Cardiac muscle cell (in vitro differentiated cells and primary cell): ENCODE data around the gene RGS13. TPM values are rescaled to one million over a fixed set of nuclear protein-coding genes. Genes with fewer than 3 reads are reported as not detected.

Experiments
- DNase-seq, 2 donors: peaks; one replicate each; pipeline versions ENCODE4 v3.0.0 to v3.0.0-alpha.2; 2010 to 2017; ENCODE audit warnings: low read depth in 1 of 2, low spot score in 1 of 2
- H3K27ac ChIP-seq: fragments of 200-600 bp; sonication (generic); 2 replicates; pipeline ENCODE4 v1.5.1; 2016
- H3K27me3 ChIP-seq: fragments of 200-600 bp; sonication (generic); 2 replicates; pipeline ENCODE4 v1.6.0; 2016; ENCODE audit warnings: control low read depth
- H3K36me3 ChIP-seq: fragments of 200-600 bp; sonication (generic); 2 replicates; pipeline ENCODE4 v1.5.1; 2016; ENCODE audit warnings: control low read depth
- H3K4me1 ChIP-seq: fragments of 200-600 bp; sonication (generic); 2 replicates; pipeline ENCODE4 v1.8.1; 2017; ENCODE audit warnings: low read depth, mild to moderate bottlenecking, mixed run types
- H3K4me3 ChIP-seq: fragments of 200-600 bp; sonication (generic); 2 replicates; pipeline ENCODE4 v1.5.1; 2016; ENCODE audit warnings: mild to moderate bottlenecking
- H3K9me3 ChIP-seq: fragments of 200-600 bp; sonication (generic); 2 replicates; pipeline ENCODE4 v1.5.1; 2017; ENCODE audit warnings: low read depth, mild to moderate bottlenecking, control low read depth
- polyA plus RNA-seq: library from polyadenylated mRNA; unstranded; fragments of >200 nt; fragmentation: Nextera tagmentation; extraction: Ambion mirVana; gene quantifications from 2 replicates; pipeline ENCODE4 v1.2.1, GENCODE V29; 2016
- total RNA-seq: library from RNA; depleted of rRNA; stranded (reverse); fragments of >200 nt; gene quantifications from 2 replicates; pipeline ENCODE4 v1.2.3, GENCODE V29; 2016
- TF ChIP-seq, protein P1 (sequence below): IDR thresholded peaks from 2 replicates; pipeline ENCODE4 v1.5.1; 2012; ENCODE audit warnings: low read depth, mild to moderate bottlenecking, low read length

The RGS13 gene
- total and polyA plus RNA-seq, 2 experiments from 2014 or later = 1.3 to 4.8 TPM

DNA sequence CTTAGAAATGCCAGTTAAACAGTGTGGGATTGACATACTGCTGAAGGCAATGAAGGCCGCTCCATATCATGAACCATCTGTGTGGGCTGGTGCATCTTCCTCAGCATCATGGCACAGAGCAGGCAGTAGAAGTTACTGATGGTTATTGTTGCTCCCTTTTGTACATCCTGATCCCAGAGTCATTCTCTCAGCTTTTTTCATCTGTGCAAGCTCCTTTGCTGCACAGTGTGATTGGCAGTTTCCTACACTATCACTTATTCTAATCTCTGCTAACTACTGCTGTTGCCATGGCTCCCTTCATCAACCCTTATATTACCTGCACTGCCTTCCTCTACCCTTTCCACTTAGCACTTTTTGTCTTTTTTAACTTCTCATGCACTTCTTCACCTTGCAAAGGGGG, 16.2 kb downstream of the RGS13 start:
- Histone ChIP-seq H3K36me3 (no peaks in the 10 kb centered on the region), H3K4me1 (no peaks in the 10 kb centered on the region), H3K27ac (no peak overlapping the region), H3K4me3 (no peak overlapping the region), H3K9me3 (no peaks in the 10 kb centered on the region), H3K27me3 (no peaks in the 10 kb centered on the region)
- TF ChIP-seq, protein P1, sequence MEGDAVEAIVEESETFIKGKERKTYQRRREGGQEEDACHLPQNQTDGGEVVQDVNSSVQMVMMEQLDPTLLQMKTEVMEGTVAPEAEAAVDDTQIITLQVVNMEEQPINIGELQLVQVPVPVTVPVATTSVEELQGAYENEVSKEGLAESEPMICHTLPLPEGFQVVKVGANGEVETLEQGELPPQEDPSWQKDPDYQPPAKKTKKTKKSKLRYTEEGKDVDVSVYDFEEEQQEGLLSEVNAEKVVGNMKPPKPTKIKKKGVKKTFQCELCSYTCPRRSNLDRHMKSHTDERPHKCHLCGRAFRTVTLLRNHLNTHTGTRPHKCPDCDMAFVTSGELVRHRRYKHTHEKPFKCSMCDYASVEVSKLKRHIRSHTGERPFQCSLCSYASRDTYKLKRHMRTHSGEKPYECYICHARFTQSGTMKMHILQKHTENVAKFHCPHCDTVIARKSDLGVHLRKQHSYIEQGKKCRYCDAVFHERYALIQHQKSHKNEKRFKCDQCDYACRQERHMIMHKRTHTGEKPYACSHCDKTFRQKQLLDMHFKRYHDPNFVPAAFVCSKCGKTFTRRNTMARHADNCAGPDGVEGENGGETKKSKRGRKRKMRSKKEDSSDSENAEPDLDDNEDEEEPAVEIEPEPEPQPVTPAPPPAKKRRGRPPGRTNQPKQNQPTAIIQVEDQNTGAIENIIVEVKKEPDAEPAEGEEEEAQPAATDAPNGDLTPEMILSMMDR = no peak
- DNase-seq = no peak

DNA sequence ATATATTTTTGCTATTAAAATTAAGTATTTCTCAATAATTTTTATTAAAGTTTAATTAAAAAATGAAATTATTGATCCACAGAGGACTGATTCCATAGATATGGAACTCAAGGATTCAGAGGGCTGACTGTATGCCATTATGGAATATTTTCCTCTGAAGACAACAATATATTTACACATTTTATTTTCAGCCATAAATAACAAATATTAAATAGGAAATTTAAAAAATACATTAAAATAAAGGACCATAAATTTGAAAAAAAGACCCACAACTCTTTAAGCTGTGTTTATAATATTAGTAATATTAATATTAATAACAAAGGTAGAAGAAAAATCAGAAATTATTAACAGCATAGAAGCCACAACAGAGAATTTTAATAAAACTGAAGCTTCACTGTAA, 18.2 kb downstream of the RGS13 start:
- no peaks in the 10 kb centered on the region for H3K36me3 ChIP-seq
- no peaks in the 10 kb centered on the region for H3K9me3 ChIP-seq
- H3K27me3 ChIP-seq = no peaks in the 10 kb centered on the region
- no peaks in the 10 kb centered on the region for H3K4me1 ChIP-seq
- no peak overlapping the region for H3K27ac ChIP-seq
- TF ChIP-seq, protein P1 = no peak
- DNase-seq = no peak
- no peak overlapping the region for H3K4me3 ChIP-seq

DNA sequence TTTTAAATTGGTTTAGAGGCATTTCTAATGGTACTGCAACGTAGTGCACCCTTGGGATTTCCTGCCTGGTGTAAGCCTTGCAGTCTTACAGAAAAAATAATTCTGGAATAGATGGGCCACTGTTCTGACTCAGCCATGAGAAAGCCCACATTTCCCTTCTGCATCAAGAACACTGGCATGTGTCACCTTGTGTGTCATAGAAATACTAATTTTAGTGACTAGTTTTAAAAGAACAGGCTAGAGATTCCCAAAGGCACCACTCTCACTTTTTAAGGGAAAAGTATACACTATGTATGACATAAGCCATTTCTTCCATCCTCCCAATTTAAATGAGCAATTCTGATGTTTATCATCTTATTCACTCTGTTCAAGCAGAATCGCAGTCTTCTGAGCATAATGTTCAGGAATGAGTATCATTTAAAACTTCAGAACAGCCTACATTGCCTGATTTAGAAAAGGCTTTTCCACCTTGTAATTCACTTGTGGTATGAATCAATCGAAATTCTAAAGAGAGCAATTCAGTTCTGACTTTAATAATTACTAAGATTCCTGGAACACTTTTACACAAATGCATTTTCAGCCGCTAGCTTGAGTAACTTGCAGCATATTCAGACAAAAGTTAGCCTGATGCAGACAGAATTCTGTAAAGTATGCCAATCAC, 18.8 kb downstream of the RGS13 start:
- Histone ChIP-seq H3K36me3 (no peaks in the 10 kb centered on the region), H3K9me3 (no peaks in the 10 kb centered on the region), H3K4me3 (no peak overlapping the region), H3K27me3 (no peaks in the 10 kb centered on the region), H3K27ac (no peak overlapping the region), H3K4me1 (no peaks in the 10 kb centered on the region)
- peak in 1 of 2 donors; percentile 38 for DNase-seq
- TF ChIP-seq, protein P1 = no peak

DNA sequence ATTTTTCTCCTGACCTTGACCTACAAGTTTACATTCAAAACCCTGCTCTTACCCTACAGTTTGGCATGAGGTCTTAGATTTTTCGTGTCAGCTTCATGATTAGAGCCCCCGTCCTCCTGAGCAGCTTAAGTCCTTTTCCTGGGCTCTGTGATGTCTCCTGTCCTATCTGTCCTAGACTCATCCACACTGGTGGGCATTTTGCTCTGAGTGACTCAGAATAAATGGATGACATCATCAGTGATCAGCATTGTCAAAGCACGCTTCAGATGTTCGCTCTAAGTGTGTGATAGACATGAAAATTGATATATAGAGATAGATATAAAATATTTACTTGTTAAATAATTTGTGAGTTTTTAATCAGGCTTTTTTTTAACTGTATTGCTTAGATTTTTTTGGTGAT, 21.8 kb downstream of the RGS13 start:
- H3K27ac ChIP-seq = no peak overlapping the region
- H3K27me3 ChIP-seq = no peaks in the 10 kb centered on the region
- no peaks in the 10 kb centered on the region for H3K9me3 ChIP-seq
- TF ChIP-seq, protein P1 = no peak
- H3K4me1 ChIP-seq = no peaks in the 10 kb centered on the region
- no peaks in the 10 kb centered on the region for H3K36me3 ChIP-seq
- DNase-seq = no peak
- H3K4me3 ChIP-seq = no peak overlapping the region

DNA sequence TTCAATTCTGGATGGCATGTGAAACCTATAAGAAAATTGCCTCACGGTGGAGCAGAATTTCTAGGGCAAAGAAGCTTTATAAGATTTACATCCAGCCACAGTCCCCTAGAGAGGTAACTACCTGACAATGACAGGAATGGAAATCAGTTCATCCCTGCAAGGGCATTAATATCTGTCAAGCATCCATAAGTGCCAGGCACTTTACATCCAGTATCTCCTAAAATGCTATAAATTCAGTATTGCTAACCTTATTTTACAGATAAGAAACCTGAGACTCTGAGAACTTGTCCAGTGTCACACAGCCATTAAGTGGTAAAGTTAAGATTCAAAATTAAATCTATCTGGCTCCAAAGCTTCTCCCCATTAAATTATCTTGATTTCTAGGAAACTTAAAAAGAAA, 22.3 kb downstream of the RGS13 start:
- Histone ChIP-seq H3K36me3 (no peaks in the 10 kb centered on the region), H3K4me1 (no peaks in the 10 kb centered on the region), H3K4me3 (no peak overlapping the region), H3K27me3 (no peaks in the 10 kb centered on the region), H3K27ac (no peak overlapping the region), H3K9me3 (no peaks in the 10 kb centered on the region)
- no peak for DNase-seq
- TF ChIP-seq, protein P1 = no peak
